Transverse colon (tissue), 4 donors: Measurements from ENCODE around the gene TXNRD3. TPM values are rescaled to one million over a fixed set of nuclear protein-coding genes. Genes with fewer than 3 reads are reported as not detected.

Source experiments
- DNase-seq: peaks from one replicate; pipeline ENCODE4 v3.0.0-alpha.2; 2019
- H3K27ac ChIP-seq, 4 donors: fragments of 200-600 bp; sonication (generic); 2 replicates each; pipeline ENCODE4 v1.5.1; 2016 to 2018; ENCODE audit warnings: inconsistent platforms in 4 of 4
- H3K27me3 ChIP-seq: fragments of 200-600 bp; sonication (generic); 2 replicates; pipeline ENCODE4 v1.5.1; 2017; ENCODE audit warnings: inconsistent platforms
- H3K36me3 ChIP-seq, 4 donors: fragments of 200-600 bp; sonication (generic); 2 replicates each; pipeline ENCODE4 v1.5.1; 2017 to 2019; ENCODE audit warnings: inconsistent platforms in 4 of 4
- H3K4me1 ChIP-seq, 4 donors: fragments of 200-600 bp; sonication (generic); 2 replicates each; pipeline ENCODE4 v1.5.1; 2017 to 2020; ENCODE audit warnings: inconsistent platforms in 4 of 4
- H3K4me3 ChIP-seq, 4 donors: fragments of 200-600 bp; sonication (generic); 1 replicate in 1 of 4; 2 replicates in 3 of 4; pipeline versions ENCODE4 v1.5.1 to v1.6.1; 2017 to 2019; ENCODE audit warnings: inconsistent platforms in 4 of 4
- H3K9me3 ChIP-seq, 2 donors: fragments of 200-600 bp; sonication (generic); 2 replicates each; pipeline ENCODE4 v1.5.1; 2017 to 2019; ENCODE audit warnings: inconsistent platforms in 2 of 2
- CTCF ChIP-seq, 5 experiments: fragments of 200-600 bp in 3 of 5; fragments of 450-650 bp in 2 of 5; sonication (generic) in 3 of 5; IDR thresholded peaks; 1 replicate in 2 of 5; 2 replicates in 3 of 5; pipeline ENCODE4 v1.5.1; 2016 to 2017; ENCODE audit warnings: antibody characterized with exemption in 5 of 5, inconsistent platforms in 3 of 5, mild to moderate bottlenecking in 2 of 5, moderate library complexity in 1 of 5
- EP300 ChIP-seq: sonication (generic); formaldehyde crosslinking; IDR thresholded peaks from one replicate; pipeline ENCODE4 v1.6.1; 2017; ENCODE audit warnings: antibody characterized with exemption, low read depth
- POLR2A ChIP-seq: fragments of 450-650 bp; IDR thresholded peaks from one replicate; pipeline ENCODE4 v1.6.1; 2016; ENCODE audit warnings: antibody characterized with exemption, mild to moderate bottlenecking, moderate library complexity
- POLR2AphosphoS5 ChIP-seq, 3 donors: sonication (generic); formaldehyde crosslinking; IDR thresholded peaks; one replicate each; pipeline ENCODE4 v1.6.1; 2016; ENCODE audit warnings: antibody characterized with exemption in 3 of 3
- WGBS, 2 donors: methylation state at CpG; one replicate each; pipeline ENCODE4 v1.1.5; 2018; ENCODE audit warnings: low coverage in 1 of 2; 5-methylcytosine and 5-hydroxymethylcytosine counted together
- in situ Hi-C, 4 donors: fragments of 200-750 bp; cut with MboI; loops; one replicate each; pipeline versions ENCODE4 v1.15.0 to v1.15.1; 2017; ENCODE audit warnings: low sequenced_read_pairs in 3 of 4, low pct_ligation_motif_present in 1 of 4, low pct_unique_long_range_greater_than_20kb in 1 of 4
- intact Hi-C: fragments of 100-400 bp; cut with DNase I; formaldehyde crosslinking; loops from one replicate; pipeline ENCODE4 v1.15.1; 2023; ENCODE audit warnings: low total_unique reads
- total RNA-seq, 4 donors: library from RNA; depleted of rRNA; stranded (reverse); fragments of >200 nt; gene quantifications; one replicate each; pipeline ENCODE4 v1.1.0, GENCODE V29; 2016

TXNRD3 gene
- total RNA-seq, 4 donors from 2014 or later, result 2.0 to 6.4 (median 3.5) TPM

GRCh38 chr3:126618760-126619159, 36.2 kb downstream of the TXNRD3 start:
- no peaks in the 10 kb centered on the region for H3K36me3 ChIP-seq
- H3K4me1 ChIP-seq, result no peaks in the 10 kb centered on the region
- TF ChIP-seq POLR2A (no peak), CTCF (IDR thresholded peaks at IDR 0.05) (no peak), EP300 (no peak), POLR2AphosphoS5 (IDR thresholded peaks at IDR 0.05) (no peak)
- intact Hi-C loops (no loop called here), in situ Hi-C loops (no loop called here)
- H3K4me3 ChIP-seq, result no peak overlapping the region
- H3K27ac ChIP-seq, result no peak overlapping the region
- H3K9me3 ChIP-seq, result no peaks in the 10 kb centered on the region
- no peak for DNase-seq
- H3K27me3 ChIP-seq, result no peaks in the 10 kb centered on the region

GRCh38 chr3:126618021-126618420, 36.9 kb downstream of the TXNRD3 start:
- H3K4me3 ChIP-seq, result no peak overlapping the region
- no peak for DNase-seq
- in situ Hi-C loops (no loop called here), intact Hi-C loops (no loop called here)
- H3K27ac ChIP-seq, result no peak overlapping the region
- no peaks in the 10 kb centered on the region for H3K4me1 ChIP-seq
- H3K36me3 ChIP-seq, result no peaks in the 10 kb centered on the region
- no peaks in the 10 kb centered on the region for H3K9me3 ChIP-seq
- TF ChIP-seq CTCF (IDR thresholded peaks at IDR 0.05) (no peak), POLR2AphosphoS5 (IDR thresholded peaks at IDR 0.05) (no peak), EP300 (no peak), POLR2A (no peak)
- no peaks in the 10 kb centered on the region for H3K27me3 ChIP-seq
- WGBS, 2 donors, result 53 to 94% methylated on average over 1 of the region's 1 CpG

- DNase-seq, result no peak
- Histone ChIP-seq H3K4me1 (no peaks in the 10 kb centered on the region), H3K27ac (no peak overlapping the region), H3K9me3 (no peaks in the 10 kb centered on the region), H3K27me3 (no peaks in the 10 kb centered on the region), H3K36me3 (no peaks in the 10 kb centered on the region), H3K4me3 (no peak overlapping the region)
- intact Hi-C loops (no loop called here), in situ Hi-C loops (no loop called here)
- TF ChIP-seq CTCF (IDR thresholded peaks at IDR 0.05) (no peak), POLR2AphosphoS5 (IDR thresholded peaks at IDR 0.05) (no peak), POLR2A (no peak), EP300 (no peak)
These were observed 37.4 kb downstream of the TXNRD3 start for GRCh38 chr3:126617571-126617970.

GRCh38 chr3:126616931-126617330, 38.0 kb downstream of the TXNRD3 start:
- Histone ChIP-seq H3K36me3 (no peaks in the 10 kb centered on the region), H3K9me3 (no peaks in the 10 kb centered on the region), H3K4me3 (no peak overlapping the region), H3K27me3 (no peaks in the 10 kb centered on the region), H3K4me1 (no peaks in the 10 kb centered on the region), H3K27ac (no peak overlapping the region)
- in situ Hi-C loops, result no loop called here
- intact Hi-C loops, result no loop called here
- DNase-seq, result no peak
- TF ChIP-seq CTCF (IDR thresholded peaks at IDR 0.05) (no peak), POLR2A (no peak), POLR2AphosphoS5 (IDR thresholded peaks at IDR 0.05) (no peak), EP300 (no peak)
- 66 to 84% methylated on average over 2 of the region's 2 CpGs for WGBS, 2 donors
